DOHH2 (cell line): Measurements from ENCODE around the gene ANGEL1.

Experiments used
- H3F3A ChIP-seq: fragments of 200-600 bp; sonication (generic), shearing (Covaris generic); 2 replicates; pipeline ENCODE4 v1.6.0; 2016; ENCODE audit warnings: antibody characterized with exemption, mild to moderate bottlenecking; ENCODE audit not compliant: control insufficient read depth, insufficient read depth
- H3K27ac ChIP-seq: fragments of 200-600 bp; sonication (generic); 2 replicates; pipeline ENCODE4 v1.5.1; 2014; ENCODE audit warnings: low read depth, mild to moderate bottlenecking, low read length, moderate library complexity
- H3K27me3 ChIP-seq: fragments of 200-600 bp; sonication (generic); 2 replicates; pipeline ENCODE4 v1.6.1; 2014; ENCODE audit warnings: mild to moderate bottlenecking, low read length, mixed read lengths; ENCODE audit not compliant: control insufficient read depth
- H3K36me3 ChIP-seq: fragments of 200-600 bp; sonication (generic); 2 replicates; pipeline ENCODE4 v1.6.1; 2014; ENCODE audit warnings: mild to moderate bottlenecking, low read length, moderate library complexity, mixed read lengths; ENCODE audit not compliant: control insufficient read depth
- H3K4me1 ChIP-seq: fragments of 200-600 bp; sonication (generic); 2 replicates; pipeline ENCODE4 v1.6.1; 2014; ENCODE audit warnings: mild to moderate bottlenecking, low read length, mixed read lengths; ENCODE audit not compliant: control insufficient read depth
- H3K4me2 ChIP-seq: fragments of 200-600 bp; sonication (generic); 2 replicates; pipeline ENCODE4 v1.6.0; 2014; ENCODE audit warnings: mild to moderate bottlenecking, low read length, moderate library complexity
- H3K4me3 ChIP-seq: fragments of 200-600 bp; sonication (generic); 2 replicates; pipeline ENCODE4 v1.5.1; 2014; ENCODE audit warnings: mild to moderate bottlenecking, low read length, mixed read lengths
- H3K79me2 ChIP-seq: fragments of 200-600 bp; sonication (generic); 2 replicates; pipeline ENCODE4 v1.6.1; 2014; ENCODE audit warnings: mild to moderate bottlenecking, low read length, mixed read lengths; ENCODE audit not compliant: control insufficient read depth
- H3K9me2 ChIP-seq: fragments of 200-600 bp; sonication (generic); replicated peaks from 2 replicates; pipeline ENCODE4 v1.6.1; 2014; ENCODE audit warnings: mild to moderate bottlenecking, low read length, mixed read lengths; ENCODE audit not compliant: control insufficient read depth
- H3K9me3 ChIP-seq: fragments of 200-600 bp; sonication (generic); 2 replicates; pipeline ENCODE4 v1.6.1; 2014; ENCODE audit warnings: antibody characterized with exemption, low read length, mixed read lengths; ENCODE audit not compliant: control insufficient read depth, insufficient read depth
- H4K20me1 ChIP-seq: fragments of 200-600 bp; sonication (generic); 2 replicates; pipeline ENCODE4 v1.6.0; 2014; ENCODE audit warnings: low read depth, mild to moderate bottlenecking, antibody characterized with exemption, low read length, moderate library complexity; ENCODE audit not compliant: control insufficient read depth, insufficient read depth
- EZH2phosphoT487 ChIP-seq: fragments of 200-600 bp; sonication (generic); IDR thresholded peaks from 2 replicates; pipeline ENCODE4 v1.6.1; 2017; ENCODE audit warnings: borderline replicate concordance, mild to moderate bottlenecking, antibody characterized with exemption, low read length, moderate library complexity, mixed read lengths
- TF ChIP-seq, protein P1 (sequence below): fragments of 200-600 bp; sonication (generic); IDR thresholded peaks from one replicate; pipeline ENCODE4 v1.5.1; 2014; ENCODE audit warnings: antibody characterized with exemption, mild to moderate bottlenecking, low read depth, low read length; ENCODE audit not compliant: poor library complexity, severe bottlenecking

ANGEL1 gene

DNA sequence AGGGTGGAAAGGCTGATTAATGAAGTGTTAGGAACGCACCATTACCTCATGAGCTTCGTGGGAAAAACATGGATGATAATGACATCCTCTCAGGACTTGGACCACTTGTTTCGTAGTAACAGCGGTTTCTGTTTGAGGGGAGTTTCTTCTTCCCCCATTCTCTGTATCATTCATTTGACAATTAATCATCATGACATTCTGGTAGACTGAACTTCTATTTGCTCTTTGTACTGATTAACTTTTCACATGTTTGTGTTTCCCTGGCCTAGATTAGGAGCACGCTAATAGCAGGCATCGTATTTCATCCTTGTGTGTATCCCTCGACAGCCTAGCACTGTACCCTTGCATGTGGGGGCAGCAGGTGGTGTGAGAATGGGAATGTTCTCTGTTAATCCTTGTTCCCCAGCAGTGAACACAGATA is 21.6 kb upstream of the ANGEL1 start:
- no peaks in the 10 kb centered on the region for H3K36me3 ChIP-seq
- H3K27ac ChIP-seq, result no peak overlapping the region
- no peaks in the 10 kb centered on the region for H3K9me3 ChIP-seq
- H3K79me2 ChIP-seq, result no peaks in the 10 kb centered on the region
- no peak overlapping the region for H3K4me3 ChIP-seq
- no peaks in the 10 kb centered on the region; the same call in 1 of the 2 replicates for H4K20me1 ChIP-seq
- no peaks in the 10 kb centered on the region for H3F3A ChIP-seq
- peaks cover 40% of the 10 kb centered on the region for H3K27me3 ChIP-seq
- no peaks in the 10 kb centered on the region for H3K9me2 ChIP-seq
- no peaks in the 10 kb centered on the region for H3K4me1 ChIP-seq
- H3K4me2 ChIP-seq, result no peak overlapping the region
- TF ChIP-seq, protein P1, sequence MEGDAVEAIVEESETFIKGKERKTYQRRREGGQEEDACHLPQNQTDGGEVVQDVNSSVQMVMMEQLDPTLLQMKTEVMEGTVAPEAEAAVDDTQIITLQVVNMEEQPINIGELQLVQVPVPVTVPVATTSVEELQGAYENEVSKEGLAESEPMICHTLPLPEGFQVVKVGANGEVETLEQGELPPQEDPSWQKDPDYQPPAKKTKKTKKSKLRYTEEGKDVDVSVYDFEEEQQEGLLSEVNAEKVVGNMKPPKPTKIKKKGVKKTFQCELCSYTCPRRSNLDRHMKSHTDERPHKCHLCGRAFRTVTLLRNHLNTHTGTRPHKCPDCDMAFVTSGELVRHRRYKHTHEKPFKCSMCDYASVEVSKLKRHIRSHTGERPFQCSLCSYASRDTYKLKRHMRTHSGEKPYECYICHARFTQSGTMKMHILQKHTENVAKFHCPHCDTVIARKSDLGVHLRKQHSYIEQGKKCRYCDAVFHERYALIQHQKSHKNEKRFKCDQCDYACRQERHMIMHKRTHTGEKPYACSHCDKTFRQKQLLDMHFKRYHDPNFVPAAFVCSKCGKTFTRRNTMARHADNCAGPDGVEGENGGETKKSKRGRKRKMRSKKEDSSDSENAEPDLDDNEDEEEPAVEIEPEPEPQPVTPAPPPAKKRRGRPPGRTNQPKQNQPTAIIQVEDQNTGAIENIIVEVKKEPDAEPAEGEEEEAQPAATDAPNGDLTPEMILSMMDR, result no peak
- no peak for TF ChIP-seq EZH2phosphoT487

DNA sequence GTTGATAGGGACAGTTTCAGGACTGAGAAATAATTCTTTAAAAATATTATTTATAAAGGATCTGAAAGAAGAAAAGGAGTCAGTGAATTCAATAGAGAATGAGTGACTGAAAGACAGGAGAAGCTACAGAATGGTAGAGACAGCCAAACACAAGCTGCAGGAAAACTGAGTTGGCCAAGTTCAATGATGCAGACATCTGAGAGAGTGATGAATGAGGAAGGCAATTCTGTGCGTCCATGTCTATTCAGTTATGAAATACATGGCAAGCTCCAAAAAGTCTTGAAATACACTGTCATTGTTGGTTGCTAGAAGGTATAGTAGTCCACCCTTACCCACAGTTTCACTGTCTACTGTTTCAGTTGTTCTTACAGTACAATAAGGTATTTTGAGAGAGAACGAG is 20.3 kb upstream of the ANGEL1 start:
- no peaks in the 10 kb centered on the region; the same call in 1 of the 2 replicates for H4K20me1 ChIP-seq
- H3K4me2 ChIP-seq, result no peak overlapping the region
- no peak overlapping the region for H3K4me3 ChIP-seq
- H3K27me3 ChIP-seq, result peaks cover 30% of the 10 kb centered on the region
- H3K4me1 ChIP-seq, result no peaks in the 10 kb centered on the region
- TF ChIP-seq EZH2phosphoT487, result no peak
- TF ChIP-seq, protein P1, result no peak
- H3K27ac ChIP-seq, result no peak overlapping the region
- H3K9me3 ChIP-seq, result no peaks in the 10 kb centered on the region
- no peaks in the 10 kb centered on the region for H3K79me2 ChIP-seq
- H3K36me3 ChIP-seq, result no peaks in the 10 kb centered on the region
- no peaks in the 10 kb centered on the region for H3F3A ChIP-seq
- H3K9me2 ChIP-seq, result no peaks in the 10 kb centered on the region

DNA sequence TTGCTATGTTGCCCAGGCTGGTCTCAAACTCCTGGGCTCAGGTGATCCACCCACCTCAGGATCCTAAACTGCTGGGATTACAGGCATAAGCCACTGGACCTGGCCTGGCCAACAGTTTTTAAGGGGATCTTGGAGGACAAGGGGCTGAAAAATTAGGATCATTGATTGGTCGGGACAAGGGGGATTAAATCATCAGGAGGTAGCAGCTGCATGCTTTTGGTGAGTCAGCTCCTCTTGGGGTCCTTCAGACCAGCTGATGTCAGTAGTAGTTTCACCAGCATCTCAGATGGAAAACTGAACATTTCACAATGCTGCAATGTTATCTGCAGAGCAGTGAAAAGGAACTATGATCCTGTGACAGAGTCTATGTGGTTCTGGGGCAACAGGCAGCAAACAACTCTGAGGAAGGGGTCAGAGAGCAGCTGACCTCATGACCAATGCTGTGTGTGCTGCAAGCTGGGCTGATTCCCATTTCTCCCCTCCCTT is 19.9 kb upstream of the ANGEL1 start:
- Histone ChIP-seq H4K20me1 (no peaks in the 10 kb centered on the region; the same call in 1 of the 2 replicates), H3K4me2 (no peak overlapping the region), H3K4me3 (no peak overlapping the region), H3K27ac (no peak overlapping the region), H3K9me3 (no peaks in the 10 kb centered on the region), H3K36me3 (no peaks in the 10 kb centered on the region), H3K9me2 (no peaks in the 10 kb centered on the region), H3K4me1 (no peaks in the 10 kb centered on the region), H3K27me3 (peaks cover 26% of the 10 kb centered on the region), H3K79me2 (no peaks in the 10 kb centered on the region), H3F3A (no peaks in the 10 kb centered on the region)
- no peak for TF ChIP-seq EZH2phosphoT487
- TF ChIP-seq, protein P1, result no peak
